ENCODE data around the gene ITGA11.

DNA sequence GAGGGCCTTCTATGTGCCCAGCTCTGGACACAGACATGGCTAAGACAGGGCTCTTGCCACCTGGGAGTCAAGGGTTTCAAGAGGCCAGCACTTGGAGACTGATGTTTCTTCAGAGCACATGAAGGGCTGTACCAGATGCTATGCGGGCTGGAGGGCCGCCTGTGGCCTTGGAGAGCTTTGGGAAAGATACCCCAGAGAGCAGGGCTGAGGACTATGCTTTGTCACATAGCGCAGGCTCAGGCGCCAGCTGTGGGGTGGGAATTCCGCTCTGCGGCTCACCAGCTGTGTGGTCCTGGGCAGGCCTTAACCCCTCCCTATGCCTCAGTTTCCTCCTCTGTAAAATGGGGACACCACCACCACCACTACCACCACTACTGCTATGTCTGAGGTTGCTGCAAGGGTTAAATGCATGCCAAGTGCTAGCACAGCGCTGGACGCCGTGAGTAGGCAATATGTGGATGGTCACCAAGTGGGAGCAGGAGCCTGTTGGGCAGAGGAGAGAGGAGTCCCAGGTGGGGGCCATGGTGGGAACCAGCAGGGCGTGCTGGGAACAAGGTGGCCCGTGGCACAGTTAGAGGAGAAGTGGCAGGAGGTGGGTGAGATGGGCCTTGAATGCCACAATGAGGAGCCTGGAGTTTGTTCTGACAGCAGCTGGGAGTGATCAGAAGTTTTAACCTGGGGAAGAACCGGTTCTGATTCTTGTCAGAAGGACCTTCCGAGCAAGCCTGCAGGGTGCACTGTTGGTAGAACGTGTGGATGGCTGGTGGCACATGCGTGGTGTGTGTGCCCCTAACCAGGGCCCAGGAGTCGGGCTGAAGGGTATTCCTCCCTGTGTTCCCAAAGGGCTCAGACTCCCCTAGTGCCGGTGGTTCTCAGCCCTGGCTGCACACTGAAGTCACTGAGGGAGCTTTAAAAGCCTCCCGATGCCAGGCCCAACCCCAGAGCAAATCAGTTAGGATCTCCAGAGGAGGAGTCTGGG lies 112.7 kb downstream of the ITGA11 start:
- TF ChIP-seq, protein P1, sequence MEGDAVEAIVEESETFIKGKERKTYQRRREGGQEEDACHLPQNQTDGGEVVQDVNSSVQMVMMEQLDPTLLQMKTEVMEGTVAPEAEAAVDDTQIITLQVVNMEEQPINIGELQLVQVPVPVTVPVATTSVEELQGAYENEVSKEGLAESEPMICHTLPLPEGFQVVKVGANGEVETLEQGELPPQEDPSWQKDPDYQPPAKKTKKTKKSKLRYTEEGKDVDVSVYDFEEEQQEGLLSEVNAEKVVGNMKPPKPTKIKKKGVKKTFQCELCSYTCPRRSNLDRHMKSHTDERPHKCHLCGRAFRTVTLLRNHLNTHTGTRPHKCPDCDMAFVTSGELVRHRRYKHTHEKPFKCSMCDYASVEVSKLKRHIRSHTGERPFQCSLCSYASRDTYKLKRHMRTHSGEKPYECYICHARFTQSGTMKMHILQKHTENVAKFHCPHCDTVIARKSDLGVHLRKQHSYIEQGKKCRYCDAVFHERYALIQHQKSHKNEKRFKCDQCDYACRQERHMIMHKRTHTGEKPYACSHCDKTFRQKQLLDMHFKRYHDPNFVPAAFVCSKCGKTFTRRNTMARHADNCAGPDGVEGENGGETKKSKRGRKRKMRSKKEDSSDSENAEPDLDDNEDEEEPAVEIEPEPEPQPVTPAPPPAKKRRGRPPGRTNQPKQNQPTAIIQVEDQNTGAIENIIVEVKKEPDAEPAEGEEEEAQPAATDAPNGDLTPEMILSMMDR (conservative IDR thresholded peaks at IDR 0.05; ENCODE audit: low read depth, low read length) = no peak
- TF ChIP-seq POLR2A (IDR thresholded peaks at IDR 0.05; ENCODE audit: low read depth, low read length) (no peak), RAD21 (IDR thresholded peaks at IDR 0.05; ENCODE audit: low read length) (no peak), SMC3 (IDR thresholded peaks at IDR 0.05; ENCODE audit: low read depth, low read length) (no peak), RCOR1 (IDR thresholded peaks at IDR 0.05; ENCODE audit: insufficient replicate concordance, low read length) (no peak), RFX5 (IDR thresholded peaks at IDR 0.05; ENCODE audit: low read depth, low read length) (no peak), NFE2L2 (IDR thresholded peaks at IDR 0.05; ENCODE audit: low read depth, low read length) (no peak), CEBPB (IDR thresholded peaks at IDR 0.05; ENCODE audit: low read depth, low read length) (no peak), FOS (IDR thresholded peaks at IDR 0.05; ENCODE audit: low read depth, low read length) (no peak)

Data from IMR-90 (cell line).